K562 (cell line): ENCODE results near the gene PGBD1. TPM values are rescaled to one million over a fixed set of nuclear protein-coding genes. Genes with fewer than 3 reads are reported as not detected.
A peak's percentile ranks its signal among the peaks of the same experiment; 100 is the strongest.

Source experiments
- ATAC-seq: fragments of 200-7000 bp; cut with Tn5 transposase; 3 replicates; pipeline ENCODE4 v1.9.1; 2020; ENCODE audit warnings: moderate library complexity
- BruUV-seq: library from RNA; stranded (reverse); fragments of 400-500 nt; replicated peaks from 2 replicates; lab custom pipeline; 2021; lab: Mats Ljungman, UMichigan
- CTCF ChIA-PET: fragments of 300-600 bp; formaldehyde crosslinking; extraction: SDS; loops from one replicate; lab custom pipeline; 2021; ENCODE audit warnings: low intra/inter-chr PET ratio; lab: Yijun Ruan, JAX
- POLR2A ChIA-PET: fragments of 300-600, 350-650 bp; sonication (Branson Sonifier 250); formaldehyde crosslinking; extraction: SDS; loops from one replicate; lab custom pipeline; 2021; ENCODE audit warnings: antibody characterized with exemption, inconsistent platforms; lab: Yijun Ruan, JAX
- DNase-seq, 4 experiments: peaks; one replicate each; pipeline versions ENCODE4 v3.0.0 to v3.0.0-alpha.2; 2011 to 2018; ENCODE audit warnings: low spot score in 3 of 4, mixed read lengths in 3 of 4; ENCODE audit errors: extremely low read depth in 1 of 4
- FAIRE-seq: peaks from 2 replicates; lab custom pipeline; 2011; peaks lifted over from hg19 to GRCh38; lab: Jason Lieb, UNC
- H2AFZ ChIP-seq: 2 replicates; pipeline ENCODE4 v1.6.0; 2011; ENCODE audit warnings: low read depth, low read length, control low read depth, inconsistent platforms
- H3K27ac ChIP-seq: fragments of 200-600 bp; 3 replicates; pipeline ENCODE4 v1.8.0; 2011; ENCODE audit warnings: low read depth, mild to moderate bottlenecking, control low read depth, inconsistent platforms, low read length, moderate library complexity, mixed read lengths; ENCODE audit errors: extremely low read depth
- H3K27me3 ChIP-seq, 2 experiments: fragments of 300-600 bp in 1 of 2; 2 replicates in 1 of 2; 3 replicates in 1 of 2; pipeline versions ENCODE4 v1.6.0 to v1.8.0; 2011; ENCODE audit warnings: inconsistent platforms in 2 of 2, low read length in 2 of 2, mild to moderate bottlenecking in 1 of 2, mixed read lengths in 1 of 2, moderate library complexity in 1 of 2; ENCODE audit not compliant: control insufficient read depth in 2 of 2, insufficient read depth in 2 of 2
- H3K36me3 ChIP-seq: fragments of 300-600 bp; 3 replicates; pipeline ENCODE4 v1.8.0; 2011; ENCODE audit warnings: mild to moderate bottlenecking, low read length, inconsistent platforms; ENCODE audit not compliant: control insufficient read depth, insufficient read depth
- H3K4me1 ChIP-seq, 2 experiments: fragments of 200-600 bp in 1 of 2; replicated peaks in 1 of 2; 2 replicates in 1 of 2; 3 replicates in 1 of 2; pipeline versions ENCODE4 v1.5.1 to v1.8.0; 2011; ENCODE audit warnings: inconsistent platforms in 2 of 2, low read length in 2 of 2, mild to moderate bottlenecking in 1 of 2, mixed read lengths in 1 of 2, moderate library complexity in 1 of 2; ENCODE audit not compliant: control insufficient read depth in 2 of 2, insufficient read depth in 2 of 2
- H3K4me2 ChIP-seq: 2 replicates; pipeline ENCODE4 v1.6.1; 2011; ENCODE audit warnings: low read length, control low read depth, inconsistent platforms, mixed read lengths; ENCODE audit not compliant: insufficient read depth
- H3K4me3 ChIP-seq: fragments of 200-600 bp; sonication (generic), shearing (Covaris generic); 2 replicates; pipeline ENCODE4 v1.5.1; 2016; ENCODE audit warnings: control low read depth, inconsistent platforms
- H3K79me2 ChIP-seq: fragments of 200-600 bp; 3 replicates; pipeline ENCODE4 v1.8.0; 2011; ENCODE audit warnings: low read length, inconsistent platforms; ENCODE audit not compliant: control insufficient read depth, insufficient read depth
- H3K9ac ChIP-seq, 2 experiments: 2 replicates each; pipeline versions ENCODE4 v1.6.0 to v1.6.1; 2011; ENCODE audit warnings: low read depth in 2 of 2, low read length in 2 of 2, control low read depth in 1 of 2, inconsistent platforms in 1 of 2, mild to moderate bottlenecking in 1 of 2, mixed read lengths in 1 of 2; ENCODE audit not compliant: insufficient read depth in 1 of 2
- H3K9me1 ChIP-seq: one replicate; pipeline ENCODE4 v1.6.0; 2011; ENCODE audit warnings: inconsistent platforms, mild to moderate bottlenecking, low read length, moderate library complexity; ENCODE audit not compliant: control insufficient read depth, insufficient read depth
- H3K9me3 ChIP-seq: replicated peaks from 2 replicates; pipeline ENCODE4 v1.5.1; 2011; ENCODE audit warnings: low read depth, low read length, inconsistent platforms; ENCODE audit not compliant: control insufficient read depth, insufficient read depth
- H4K20me1 ChIP-seq: replicated peaks from 2 replicates; pipeline ENCODE4 v1.6.1; 2011; ENCODE audit warnings: low read length, inconsistent platforms, mixed read lengths; ENCODE audit not compliant: control insufficient read depth, insufficient read depth
- BHLHE40 ChIP-seq: IDR thresholded peaks from 2 replicates; pipeline ENCODE4 v1.6.1; 2011; ENCODE audit warnings: low read length, improper control_type of control experiment
- HNRNPUL1 ChIP-seq: fragments of 200-400 bp; formaldehyde crosslinking; IDR thresholded peaks from 2 replicates; pipeline ENCODE4 v1.6.1; 2017; ENCODE audit warnings: low read length
- KDM1A ChIP-seq, 2 experiments: fragments of 450-650 bp; IDR thresholded peaks; 2 replicates each; pipeline ENCODE4 v1.6.1; 2016; ENCODE audit warnings: mild to moderate bottlenecking in 2 of 2
- NFE2 ChIP-seq: IDR thresholded peaks from 2 replicates; pipeline ENCODE4 v1.6.1; 2014; ENCODE audit warnings: antibody characterized with exemption, low read depth
- PYGO2 ChIP-seq: fragments of 450-650 bp; IDR thresholded peaks from 2 replicates; pipeline ENCODE4 v1.6.1; 2016; ENCODE audit warnings: mild to moderate bottlenecking, missing genetic modification characterization, moderate library complexity, missing compliant biosample characterization
- STAG1 ChIP-seq: sonication (generic); formaldehyde crosslinking; IDR thresholded peaks from 2 replicates; pipeline ENCODE4 v1.5.0; 2020; ENCODE audit warnings: missing genetic modification reagents, borderline replicate concordance
- TCF7L2 ChIP-seq: fragments of 150-350 bp; IDR thresholded peaks from 2 replicates; pipeline ENCODE4 v1.6.1; 2016; ENCODE audit warnings: low read depth, mild to moderate bottlenecking, low read length, moderate library complexity
- XRCC4 ChIP-seq: IDR thresholded peaks from one replicate; pipeline ENCODE4 v1.6.1; 2011; ENCODE audit not compliant: insufficient read depth, insufficient read length; ENCODE audit errors: extremely low read depth
- ZBTB8A ChIP-seq: fragments of 450-650 bp; IDR thresholded peaks from 2 replicates; pipeline ENCODE4 v1.6.1; 2018; ENCODE audit warnings: mild to moderate bottlenecking, moderate library complexity; ENCODE audit not compliant: partially characterized antibody
- ZNF511 ChIP-seq: sonication (generic); formaldehyde crosslinking; IDR thresholded peaks from 2 replicates; pipeline ENCODE4 v1.8.0; 2022; ENCODE audit warnings: mild to moderate bottlenecking, missing genetic modification reagents
- ZNF583 ChIP-seq: fragments of 250-450 bp; sonication (Bioruptor Pico); IDR thresholded peaks from 2 replicates; pipeline ENCODE4 v1.4.0; 2020
- ZNF668 ChIP-seq: fragments of 250-450 bp; sonication (Bioruptor Pico); IDR thresholded peaks from 2 replicates; pipeline ENCODE4 v1.8.0; 2022; ENCODE audit warnings: mild to moderate bottlenecking, inconsistent platforms
- ZNF707 ChIP-seq: fragments of 250-450 bp; sonication (Bioruptor Pico); conservative IDR thresholded peaks from 2 replicates; pipeline ENCODE4 v1.8.0; 2022; ENCODE audit warnings: inconsistent platforms, mild to moderate bottlenecking, moderate library complexity
- WGBS: fragments of 100-300 bp; shearing (Covaris generic); methylation state at CpG from one replicate; pipeline ENCODE4 v1.1.6; 2016; ENCODE audit warnings: low coverage, mixed read lengths; ENCODE audit not compliant: insufficient coverage; ENCODE audit errors: missing lambda C conversion rate; 5-methylcytosine and 5-hydroxymethylcytosine counted together
- in situ Hi-C: fragments of 300-500 bp; cut with MboI; formaldehyde crosslinking; loops from 4 replicates; pipeline ENCODE4 v1.15.0; 2018; ENCODE audit warnings: inconsistent platforms, mixed read lengths
- intact Hi-C: fragments of 100-400 bp; cut with micrococcal nuclease; formaldehyde crosslinking; loops from 2 replicates; pipeline ENCODE4 v1.14.2; 2022
- polyA plus RNA-seq, 8 experiments: library from polyadenylated mRNA; depleted of rRNA in 4 of 8; stranded (reverse) in 5 of 8; unstranded in 3 of 8; fragments of >200 nt; fragmentation: Nextera tagmentation in 2 of 8; fragmentation: Illumina TruSeq in 1 of 8; extraction: Ambion mirVana in 2 of 8; extraction: Trizol in 1 of 8; gene quantifications; 2 replicates each; pipeline versions ENCODE4 v1.2.1 to v1.2.3, GENCODE V29; 2011 to 2014; ENCODE audit warnings: inconsistent platforms in 1 of 8, missing spikeins in 1 of 8
- total RNA-seq, 7 experiments: library from RNA; depleted of rRNA in 6 of 7; stranded (reverse); fragments of >200 nt in 6 of 7; fragmentation: Illumina TruSeq in 2 of 7; extraction: Trizol in 2 of 7; gene quantifications; 2 replicates each; pipeline versions ENCODE4 v1.2.1 to v1.2.3, GENCODE V29; 2011 to 2021; ENCODE audit warnings: low replicate concordance in 1 of 7
- TF ChIP-seq, protein P1 (sequence below), 2 experiments: IDR thresholded peaks in 1 of 2; conservative IDR thresholded peaks in 1 of 2; 2 replicates each; pipeline ENCODE4 v1.6.1; 2016; ENCODE audit warnings: low read depth in 2 of 2, mild to moderate bottlenecking in 1 of 2, missing compliant biosample characterization in 1 of 2, missing genetic modification characterization in 1 of 2, moderate library complexity in 1 of 2
- TF ChIP-seq, protein P2 (sequence below): fragments of 250-450 bp; sonication (Bioruptor Pico); IDR thresholded peaks from 2 replicates; pipeline ENCODE4 v1.5.0; 2021
- TF ChIP-seq, protein P3 (sequence below): fragments of 450-650 bp; formaldehyde crosslinking; IDR thresholded peaks from 2 replicates; pipeline ENCODE4 v1.4.0; 2020; ENCODE audit warnings: mild to moderate bottlenecking, moderate library complexity

PGBD1 gene
- total and polyA plus RNA-seq, 9 of the 15 experiments (the other 6 are each of a cell fraction or from before 2014, with no cell fraction given) = 3.3 to 9.0 (median 7.3) TPM

- Histone ChIP-seq H4K20me1 (no peaks in the 10 kb centered on the region), H3K4me2 (no peak overlapping the region; the same call in 1 of the 2 replicates), H3K4me3 (no peak overlapping the region), H3K9me1 (no peaks in the 10 kb centered on the region), H2AFZ (no peak overlapping the region), H3K9ac (no peak overlapping the region), H3K27ac (no peak overlapping the region), H3K36me3 (no peaks in the 10 kb centered on the region), H3K27me3 (no peaks in the 10 kb centered on the region), H3K4me1 (peaks cover 10 to 38% of the 10 kb centered on the region in 2 experiments; a peak in 4 of 5 replicates), H3K79me2 (no peaks in the 10 kb centered on the region), H3K9me3 (peaks cover 6% of the 10 kb centered on the region; the same call in 1 of the 2 replicates)
- intact Hi-C loops (no loop called here), in situ Hi-C loops (no loop called here)
- FAIRE-seq = peak; percentile 80
- ChIA-PET POLR2A (interaction anchor here (1.0 to 5.1 kb wide), 3 partner anchors 7 to 117 kb away, joined by 4 to 60 read pairs (median 5); partner anchors contain the start of gene ZSCAN31), CTCF (interaction anchor here (0.6 kb wide), 1 partner anchor 133 kb away, joined by 3 read pairs; no protein-coding TSS in a partner anchor)
- peak; percentile 69 to 82 (median 76) for DNase-seq
- no TSS peak for BruUV-seq
- WGBS = 0% methylated on average over 1 of the region's 1 CpG
- ATAC-seq = peak; percentile 79
- no peak for TF ChIP-seq ZNF511 (CRISPR knock-in tag)
- no peak for TF ChIP-seq ZNF707 (CRISPR knock-in tag)
- TF ChIP-seq ZBTB8A = no peak
- no peak for TF ChIP-seq TCF7L2
- TF ChIP-seq, protein P1, sequence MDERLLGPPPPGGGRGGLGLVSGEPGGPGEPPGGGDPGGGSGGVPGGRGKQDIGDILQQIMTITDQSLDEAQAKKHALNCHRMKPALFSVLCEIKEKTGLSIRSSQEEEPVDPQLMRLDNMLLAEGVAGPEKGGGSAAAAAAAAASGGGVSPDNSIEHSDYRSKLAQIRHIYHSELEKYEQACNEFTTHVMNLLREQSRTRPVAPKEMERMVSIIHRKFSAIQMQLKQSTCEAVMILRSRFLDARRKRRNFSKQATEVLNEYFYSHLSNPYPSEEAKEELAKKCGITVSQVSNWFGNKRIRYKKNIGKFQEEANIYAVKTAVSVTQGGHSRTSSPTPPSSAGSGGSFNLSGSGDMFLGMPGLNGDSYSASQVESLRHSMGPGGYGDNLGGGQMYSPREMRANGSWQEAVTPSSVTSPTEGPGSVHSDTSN (CRISPR knock-in tag; IDR thresholded peaks at IDR 0.05; ENCODE audit: low read depth) = no peak
- TF ChIP-seq, protein P1 (tag; conservative IDR thresholded peaks at IDR 0.05; ENCODE audit: low read depth) = 0 out of 2 replicates have a peak, but pooled peaks have one; percentile 10
- TF ChIP-seq, protein P2, sequence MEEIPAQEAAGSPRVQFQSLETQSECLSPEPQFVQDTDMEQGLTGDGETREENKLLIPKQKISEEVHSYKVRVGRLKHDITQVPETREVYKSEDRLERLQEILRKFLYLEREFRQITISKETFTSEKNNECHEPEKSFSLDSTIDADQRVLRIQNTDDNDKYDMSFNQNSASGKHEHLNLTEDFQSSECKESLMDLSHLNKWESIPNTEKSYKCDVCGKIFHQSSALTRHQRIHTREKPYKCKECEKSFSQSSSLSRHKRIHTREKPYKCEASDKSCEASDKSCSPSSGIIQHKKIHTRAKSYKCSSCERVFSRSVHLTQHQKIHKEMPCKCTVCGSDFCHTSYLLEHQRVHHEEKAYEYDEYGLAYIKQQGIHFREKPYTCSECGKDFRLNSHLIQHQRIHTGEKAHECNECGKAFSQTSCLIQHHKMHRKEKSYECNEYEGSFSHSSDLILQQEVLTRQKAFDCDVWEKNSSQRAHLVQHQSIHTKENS (CRISPR knock-in tag) = no peak
- no peak for TF ChIP-seq XRCC4
- TF ChIP-seq KDM1A (IDR thresholded peaks at IDR 0.05) = peak; percentile 70 to 71
- peak; percentile 54; the same call in 1 of the 2 replicates for TF ChIP-seq BHLHE40
- TF ChIP-seq ZNF668 (CRISPR knock-in tag) = no peak
- TF ChIP-seq ZNF583 (CRISPR knock-in tag) = no peak
- TF ChIP-seq, protein P3, sequence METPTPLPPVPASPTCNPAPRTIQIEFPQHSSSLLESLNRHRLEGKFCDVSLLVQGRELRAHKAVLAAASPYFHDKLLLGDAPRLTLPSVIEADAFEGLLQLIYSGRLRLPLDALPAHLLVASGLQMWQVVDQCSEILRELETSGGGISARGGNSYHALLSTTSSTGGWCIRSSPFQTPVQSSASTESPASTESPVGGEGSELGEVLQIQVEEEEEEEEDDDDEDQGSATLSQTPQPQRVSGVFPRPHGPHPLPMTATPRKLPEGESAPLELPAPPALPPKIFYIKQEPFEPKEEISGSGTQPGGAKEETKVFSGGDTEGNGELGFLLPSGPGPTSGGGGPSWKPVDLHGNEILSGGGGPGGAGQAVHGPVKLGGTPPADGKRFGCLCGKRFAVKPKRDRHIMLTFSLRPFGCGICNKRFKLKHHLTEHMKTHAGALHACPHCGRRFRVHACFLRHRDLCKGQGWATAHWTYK (CRISPR knock-in tag) = 0 out of 2 replicates have a peak, but pooled peaks have one; percentile 11
- TF ChIP-seq HNRNPUL1 = no peak
- no peak for TF ChIP-seq STAG1
- TF ChIP-seq NFE2 = no peak
- no peak for TF ChIP-seq PYGO2 (tag)
Measured at GRCh38 chr6:28343898-28344677, 62.7 kb downstream of the PGBD1 start.
